ENCODE data around the gene FARSA.
A peak's percentile ranks its signal among the peaks of the same experiment; 100 is the strongest.
"Not testable (repeated sequence)": the region's sequence is repeated elsewhere in the genome, so short reads cannot be mapped to it uniquely, and the experiment has no call there.

FARSA gene

GRCh38 chr19:12953799-12954611, 20.5 kb upstream of the FARSA start:
- DNase-seq, result no peak

- DNase-seq, result no peak
These were observed 19.8 kb upstream of the FARSA start for GRCh38 chr19:12953138-12953798.

DNA sequence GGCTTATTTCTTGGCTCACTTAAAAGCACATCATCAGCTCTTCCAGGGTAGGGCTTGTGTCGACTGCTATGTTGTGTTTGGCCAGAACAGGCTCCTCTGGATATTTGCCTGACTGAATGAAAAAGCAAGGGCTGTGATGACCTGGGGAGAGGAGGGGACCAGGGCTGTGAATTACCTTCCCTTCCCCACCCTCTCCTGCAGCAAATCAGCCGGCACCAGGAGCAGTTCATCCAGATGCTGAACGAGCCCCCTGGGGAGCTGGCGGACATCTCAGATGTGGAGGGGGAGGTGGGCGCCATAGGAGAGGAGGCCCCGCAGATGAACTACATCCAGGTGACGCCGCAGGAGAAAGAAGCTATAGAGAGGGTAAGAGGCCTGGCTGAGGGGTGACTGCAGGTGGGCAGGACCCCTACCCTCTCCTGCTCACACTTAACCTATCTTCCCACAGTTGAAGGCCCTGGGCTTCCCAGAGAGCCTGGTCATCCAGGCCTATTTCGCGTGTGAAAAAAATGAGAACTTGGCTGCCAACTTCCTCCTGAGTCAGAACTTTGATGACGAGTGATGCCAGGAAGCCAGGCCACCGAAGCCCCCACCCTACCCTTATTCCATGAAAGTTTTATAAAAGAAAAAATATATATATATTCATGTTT, 19.1 kb upstream of the FARSA start:
- no peak for DNase-seq

DNA sequence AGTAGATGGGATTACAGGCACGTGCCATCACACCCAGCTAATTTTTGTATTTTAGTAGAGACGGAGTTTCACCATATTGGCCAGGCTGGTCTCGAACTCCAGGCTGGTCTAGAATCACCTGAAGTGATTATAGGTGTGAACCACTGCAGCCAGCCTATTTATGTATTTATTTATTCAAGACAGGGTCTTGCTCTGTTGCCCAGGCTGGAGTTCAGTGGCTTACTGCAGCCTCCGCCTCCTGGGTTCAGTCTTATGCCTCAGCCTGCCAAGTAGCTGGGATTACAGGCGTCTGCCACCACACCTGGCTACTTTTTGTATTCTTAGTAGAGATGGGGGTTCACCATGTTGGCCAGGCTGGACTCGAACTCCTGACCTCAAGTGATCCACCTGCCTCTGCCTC, 18.5 kb upstream of the FARSA start:
- DNase-seq, result not testable (repeated sequence)

DNA sequence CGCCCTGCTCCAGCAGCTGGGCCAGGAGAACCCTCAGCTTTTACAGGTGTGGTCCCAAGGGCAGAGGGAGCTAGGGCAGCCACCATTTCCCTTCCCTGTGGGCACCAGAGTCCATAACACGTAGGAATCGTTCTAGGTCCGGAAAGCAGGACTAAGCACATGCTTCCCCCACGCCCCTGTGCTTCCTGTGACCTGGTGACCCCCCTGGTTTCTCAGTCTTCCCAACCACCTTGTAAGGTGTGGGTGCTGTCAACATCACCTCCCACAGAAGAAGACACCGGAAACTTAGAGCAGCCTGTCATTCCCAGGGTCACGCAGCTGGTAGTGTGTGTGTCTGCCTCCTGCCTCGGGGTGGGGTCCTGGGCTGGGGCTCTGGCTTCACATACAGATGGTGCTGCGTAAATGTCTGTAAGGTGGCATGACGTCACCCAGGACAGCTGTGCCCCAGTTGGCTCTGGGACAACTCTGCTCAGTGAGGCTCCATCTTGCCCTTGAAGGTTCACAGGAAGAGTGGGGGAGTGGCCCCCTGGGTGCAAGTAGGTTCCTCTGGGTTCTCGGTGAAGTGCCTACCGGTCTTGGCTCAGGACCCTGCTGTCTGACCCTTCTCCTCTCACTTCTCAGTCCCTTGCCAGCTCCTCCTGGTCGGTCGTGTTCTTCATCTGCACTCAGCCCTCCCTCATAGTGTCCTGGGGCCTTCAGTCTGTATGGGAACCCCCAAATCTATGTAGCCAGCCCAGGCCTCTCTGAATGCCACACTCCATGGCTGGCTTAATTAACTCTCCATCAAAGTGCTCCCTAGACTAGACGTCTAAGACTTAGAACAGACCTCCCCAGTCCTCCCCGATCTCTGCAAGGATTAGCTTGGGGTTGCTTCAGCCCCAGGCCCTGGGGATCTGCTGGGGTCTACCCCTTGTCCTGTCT, 16.1 kb upstream of the FARSA start:
- DNase-seq, result no peak

DNA sequence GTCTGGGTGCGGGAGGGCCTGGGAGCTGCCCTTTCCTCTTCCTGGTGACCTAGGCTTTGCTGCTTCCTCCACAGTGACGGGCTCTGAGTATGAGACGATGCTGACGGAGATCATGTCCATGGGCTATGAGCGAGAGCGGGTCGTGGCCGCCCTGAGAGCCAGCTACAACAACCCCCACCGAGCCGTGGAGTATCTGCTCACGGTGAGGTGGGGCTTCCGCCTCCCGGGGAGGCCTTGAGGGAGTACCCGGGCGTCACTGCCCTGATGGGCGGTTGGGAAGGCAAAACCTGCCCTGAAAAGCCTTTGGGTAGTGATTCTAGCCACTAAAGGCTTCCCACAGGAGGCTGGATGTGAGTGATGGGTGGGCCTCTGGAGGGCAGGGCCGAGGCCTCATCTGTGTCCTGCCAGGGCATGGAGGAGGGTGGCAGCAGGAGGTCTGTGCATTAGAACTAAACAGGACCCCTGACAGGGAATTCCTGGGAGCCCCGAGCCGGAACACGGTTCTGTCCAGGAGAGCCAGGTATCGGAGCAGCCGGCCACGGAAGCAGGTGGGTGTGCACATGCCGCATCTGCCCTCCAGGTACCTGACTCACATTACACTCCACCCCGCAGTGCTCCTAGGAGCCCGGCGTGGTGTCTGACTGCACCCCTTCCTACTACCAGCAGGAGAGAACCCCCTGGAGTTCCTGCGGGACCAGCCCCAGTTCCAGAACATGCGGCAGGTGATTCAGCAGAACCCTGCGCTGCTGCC, 15.3 kb upstream of the FARSA start:
- DNase-seq, result no peak

DNA sequence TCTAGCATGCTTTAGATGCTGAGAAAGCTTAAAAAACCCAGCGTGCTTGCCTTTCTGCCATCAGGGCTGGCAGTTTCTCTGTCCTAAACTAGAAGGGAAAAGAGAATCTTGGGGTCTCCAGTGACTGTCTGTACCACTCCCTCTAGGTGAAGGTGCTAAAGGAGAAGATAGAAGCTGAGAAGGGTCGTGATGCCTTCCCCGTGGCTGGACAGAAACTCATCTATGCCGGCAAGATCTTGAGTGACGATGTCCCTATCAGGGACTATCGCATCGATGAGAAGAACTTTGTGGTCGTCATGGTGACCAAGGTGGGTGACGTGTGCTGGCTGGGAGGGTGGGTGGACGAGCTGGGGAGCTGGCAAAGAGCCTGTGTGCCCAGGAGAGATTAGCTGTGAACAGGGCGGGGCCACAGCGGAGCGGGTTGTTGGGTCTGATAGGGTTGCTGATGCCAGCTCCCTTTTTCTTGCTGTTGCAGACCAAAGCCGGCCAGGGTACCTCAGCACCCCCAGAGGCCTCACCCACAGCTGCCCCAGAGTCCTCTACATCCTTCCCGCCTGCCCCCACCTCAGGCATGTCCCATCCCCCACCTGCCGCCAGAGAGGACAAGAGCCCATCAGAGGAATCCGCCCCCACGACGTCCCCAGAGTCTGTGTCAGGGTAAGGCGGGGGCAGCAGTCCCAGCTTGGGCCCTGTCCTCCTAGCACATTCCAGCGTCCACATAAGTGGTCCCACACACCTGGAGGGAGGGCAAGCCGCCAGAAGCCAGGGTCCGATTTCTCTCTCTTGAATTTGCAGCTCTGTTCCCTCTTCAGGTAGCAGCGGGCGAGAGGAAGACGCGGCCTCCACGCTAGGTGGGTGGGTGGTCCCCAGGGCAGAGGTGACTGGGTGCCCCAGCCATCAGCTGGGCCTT, 14.4 kb upstream of the FARSA start:
- no peak for DNase-seq

DNA sequence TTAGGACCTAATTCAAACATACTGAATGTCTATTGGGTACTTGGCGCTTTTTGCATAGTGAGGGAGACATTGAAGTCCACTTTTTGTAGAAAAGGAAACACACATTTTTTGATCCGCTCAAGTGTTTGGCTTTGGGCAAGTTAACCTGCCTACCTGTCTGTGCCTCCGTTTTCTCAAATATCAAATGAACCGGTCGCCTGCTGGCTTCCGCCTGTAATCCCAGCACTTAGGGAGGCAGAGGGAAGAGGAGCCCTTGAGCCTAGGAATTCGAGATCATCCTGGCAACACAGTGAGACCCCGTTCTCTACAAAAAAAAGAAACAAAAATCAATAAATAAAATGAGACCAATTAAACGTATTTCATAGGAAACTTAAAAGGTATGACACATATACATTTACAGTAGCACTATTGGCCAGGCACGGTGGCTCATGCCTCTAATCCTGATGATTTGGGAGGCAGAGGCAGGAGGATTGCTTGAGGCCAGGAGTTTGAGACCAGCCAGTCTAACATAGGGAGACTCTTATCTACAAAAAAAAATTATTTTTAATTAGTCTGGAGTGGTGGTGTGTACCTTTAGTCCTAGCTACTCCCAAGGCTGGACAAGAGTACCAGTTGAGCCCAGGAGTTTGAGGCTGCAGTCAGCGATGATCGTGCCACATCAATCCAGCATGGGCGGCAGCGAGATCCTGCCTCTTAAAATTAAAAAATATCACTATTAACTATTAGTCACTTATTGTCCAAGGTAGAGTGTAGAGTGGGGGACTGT, 13.4 kb upstream of the FARSA start:
- DNase-seq, result no peak

GRCh38 chr19:12946092-12946721, 12.7 kb upstream of the FARSA start:
- DNase-seq, result peak; percentile 38

- DNase-seq, result peak; percentile 92
These were observed 12.1 kb upstream of the FARSA start, which contains the start of gene RAD23A for GRCh38 chr19:12945479-12946091. Gene RAD23A (plus strand): TSS chr19:12945862. CDS start chr19:12945949, 87 bp downstream.

DNA sequence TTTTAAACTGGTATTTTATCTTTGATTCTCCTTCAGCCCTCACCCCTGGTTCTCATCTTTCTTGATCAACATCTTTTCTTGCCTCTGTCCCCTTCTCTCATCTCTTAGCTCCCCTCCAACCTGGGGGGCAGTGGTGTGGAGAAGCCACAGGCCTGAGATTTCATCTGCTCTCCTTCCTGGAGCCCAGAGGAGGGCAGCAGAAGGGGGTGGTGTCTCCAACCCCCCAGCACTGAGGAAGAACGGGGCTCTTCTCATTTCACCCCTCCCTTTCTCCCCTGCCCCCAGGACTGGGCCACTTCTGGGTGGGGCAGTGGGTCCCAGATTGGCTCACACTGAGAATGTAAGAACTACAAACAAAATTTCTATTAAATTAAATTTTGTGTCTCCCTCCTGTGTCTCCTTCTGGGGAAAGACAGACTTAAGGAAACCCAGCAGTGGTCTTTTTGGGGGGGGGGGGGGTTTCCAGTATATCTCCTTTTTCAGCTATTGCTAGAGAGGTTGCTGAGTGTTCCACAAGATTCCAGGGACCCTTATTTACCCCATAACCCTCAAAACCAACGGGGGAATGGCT, 10.7 kb upstream of the FARSA start:
- DNase-seq, result no peak

GRCh38 chr19:12943437-12944044, 10.0 kb upstream of the FARSA start:
- no peak for DNase-seq

GRCh38 chr19:12940897-12941296, 7.4 kb upstream of the FARSA start:
- no peak for DNase-seq

DNA sequence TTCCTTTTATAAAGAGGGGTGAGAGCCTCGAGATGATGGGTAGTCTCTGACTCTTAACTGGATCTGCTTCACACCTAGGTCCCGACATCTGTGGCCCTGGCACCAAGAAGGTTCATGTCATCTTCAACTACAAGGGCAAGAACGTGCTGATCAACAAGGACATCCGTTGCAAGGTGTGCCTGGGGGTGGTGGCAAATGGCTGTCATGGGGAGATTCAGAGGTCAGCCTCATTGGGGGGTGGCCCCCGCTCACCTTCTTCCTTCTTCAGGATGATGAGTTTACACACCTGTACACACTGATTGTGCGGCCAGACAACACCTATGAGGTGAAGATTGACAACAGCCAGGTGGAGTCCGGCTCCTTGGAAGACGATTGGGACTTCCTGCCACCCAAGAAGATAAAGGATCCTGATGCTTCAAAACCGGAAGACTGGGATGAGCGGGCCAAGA, 6.5 kb upstream of the FARSA start:
- no peak for DNase-seq

GRCh38 chr19:12938779-12939601, 5.5 kb upstream of the FARSA start:
- no peak for DNase-seq

DNA sequence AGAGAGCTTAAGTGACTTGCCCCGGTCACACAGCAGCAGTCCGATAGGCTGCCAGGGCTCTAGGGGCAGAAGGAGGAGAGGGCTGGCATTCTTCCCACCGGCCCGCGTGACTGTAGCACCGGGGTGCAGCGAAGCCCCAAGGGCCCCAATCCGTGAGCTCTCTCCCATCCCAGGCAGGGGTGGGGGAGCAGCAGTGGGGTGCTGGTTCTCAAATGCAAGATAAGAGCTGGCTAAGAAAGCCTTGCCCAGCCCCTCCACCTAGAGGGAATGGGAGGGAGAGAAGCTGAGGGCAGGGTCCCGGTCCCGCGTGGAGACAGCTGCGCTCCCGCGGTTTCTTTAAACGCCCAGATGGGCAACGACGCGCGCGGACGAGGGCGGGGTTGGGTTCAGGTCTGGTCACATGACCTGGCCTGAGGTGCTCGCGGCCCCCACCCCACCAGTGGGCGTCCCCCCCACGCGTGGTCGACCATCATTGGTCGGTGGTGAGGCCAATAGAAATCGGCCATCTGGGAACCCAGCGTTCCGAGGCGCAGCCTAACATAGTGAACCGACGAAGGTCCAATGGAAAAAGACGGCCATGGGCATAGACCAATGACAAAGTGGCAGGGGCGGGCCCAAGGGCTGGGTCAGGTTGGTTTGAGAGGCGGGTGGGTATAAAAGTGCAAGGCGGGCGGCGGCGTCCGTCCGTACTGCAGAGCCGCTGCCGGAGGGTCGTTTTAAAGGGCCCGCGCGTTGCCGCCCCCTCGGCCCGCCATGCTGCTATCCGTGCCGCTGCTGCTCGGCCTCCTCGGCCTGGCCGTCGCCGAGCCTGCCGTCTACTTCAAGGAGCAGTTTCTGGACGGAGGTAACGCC, 4.6 kb upstream of the FARSA start, which contains the start of gene CALR:
TSS of gene CALR (plus strand) at position 683 of the 852 bp plus-strand sequence. CDS start at position 754, 71 bp downstream.
- peak; percentile 96 for DNase-seq
